ENCODE data around the gene TMEM132C. TPM values are rescaled to one million over a fixed set of nuclear protein-coding genes. Genes with fewer than 3 reads are reported as not detected.

Gene TMEM132C
- total RNA-seq, 2 experiments from 2014 or later: not detected

- H3K27ac Mint-ChIP-seq: no peak overlapping the region
- intact Hi-C loops (cut with micrococcal nuclease): no loop called here
- no peak for DNase-seq
- no peaks in the 10 kb centered on the region for H3K4me1 Mint-ChIP-seq (ENCODE audit: low read depth)
- no peaks in the 10 kb centered on the region for H3K36me3 Mint-ChIP-seq (ENCODE audit: low read depth)
- no peak overlapping the region for H3K4me3 Mint-ChIP-seq
- H3K27me3 Mint-ChIP-seq (ENCODE audit: low read depth): peaks cover 6% of the 10 kb centered on the region
- no peaks in the 10 kb centered on the region for H3K9me3 Mint-ChIP-seq
- CTCF ChIA-PET: no interaction called here
These were observed 31.2 kb downstream of the TMEM132C start for GRCh38 chr12:128298091-128298748.

- no peaks in the 10 kb centered on the region for H3K27me3 Mint-ChIP-seq (ENCODE audit: low read depth)
- intact Hi-C loops (cut with micrococcal nuclease): no loop called here
- no peak overlapping the region for H3K4me3 Mint-ChIP-seq
These were observed 38.4 kb downstream of the TMEM132C start for GRCh38 chr12:128305336-128305892.

GRCh38 chr12:128307791-128308190, 40.8 kb downstream of the TMEM132C start:
- no peak overlapping the region for H3K4me3 Mint-ChIP-seq

More at GRCh38 chr12:128305336-128305892, 38.4 kb downstream of the TMEM132C start:
- H3K36me3 Mint-ChIP-seq (ENCODE audit: low read depth): no peaks in the 10 kb centered on the region
- no peak for DNase-seq
- no peak overlapping the region for H3K27ac Mint-ChIP-seq
- H3K4me1 Mint-ChIP-seq (ENCODE audit: low read depth): no peaks in the 10 kb centered on the region
- CTCF ChIA-PET: no interaction called here
- H3K9me3 Mint-ChIP-seq: peaks cover 3% of the 10 kb centered on the region

GRCh38 chr12:128312661-128313060, 45.7 kb downstream of the TMEM132C start:
- Mint-ChIP-seq H3K4me1 (ENCODE audit: low read depth) (no peaks in the 10 kb centered on the region), H3K9me3 (peaks cover 6% of the 10 kb centered on the region), H3K4me3 (no peak overlapping the region), H3K27me3 (ENCODE audit: low read depth) (peaks cover 7% of the 10 kb centered on the region), H3K36me3 (ENCODE audit: low read depth) (no peaks in the 10 kb centered on the region), H3K27ac (no peak overlapping the region)
- CTCF ChIA-PET: no interaction called here
- no peak for DNase-seq
- intact Hi-C loops (cut with micrococcal nuclease): no loop called here

More at GRCh38 chr12:128307791-128308190, 40.8 kb downstream of the TMEM132C start:
- DNase-seq: no peak
- H3K4me1 Mint-ChIP-seq (ENCODE audit: low read depth): no peaks in the 10 kb centered on the region
- H3K27ac Mint-ChIP-seq: no peak overlapping the region
- peaks cover 6% of the 10 kb centered on the region for H3K9me3 Mint-ChIP-seq
- intact Hi-C loops (cut with micrococcal nuclease): no loop called here
- no peaks in the 10 kb centered on the region for H3K36me3 Mint-ChIP-seq (ENCODE audit: low read depth)
- H3K27me3 Mint-ChIP-seq (ENCODE audit: low read depth): no peaks in the 10 kb centered on the region
- CTCF ChIA-PET: no interaction called here

GRCh38 chr12:128313931-128314330, 47.0 kb downstream of the TMEM132C start:
- intact Hi-C loops (cut with micrococcal nuclease): no loop called here
- no peak for DNase-seq
- no peak overlapping the region for H3K27ac Mint-ChIP-seq
- H3K4me1 Mint-ChIP-seq (ENCODE audit: low read depth): no peaks in the 10 kb centered on the region
- no peak overlapping the region for H3K4me3 Mint-ChIP-seq
- peaks cover 7% of the 10 kb centered on the region for H3K27me3 Mint-ChIP-seq (ENCODE audit: low read depth)
- H3K36me3 Mint-ChIP-seq (ENCODE audit: low read depth): no peaks in the 10 kb centered on the region
- CTCF ChIA-PET: no interaction called here
- H3K9me3 Mint-ChIP-seq: peaks cover 3% of the 10 kb centered on the region

- intact Hi-C loops (cut with micrococcal nuclease): no loop called here
- no peak overlapping the region for H3K27ac Mint-ChIP-seq
- H3K27me3 Mint-ChIP-seq (ENCODE audit: low read depth): peaks cover 7% of the 10 kb centered on the region
- CTCF ChIA-PET: no interaction called here
- H3K36me3 Mint-ChIP-seq (ENCODE audit: low read depth): no peaks in the 10 kb centered on the region
- DNase-seq: no peak
- H3K4me1 Mint-ChIP-seq (ENCODE audit: low read depth): no peaks in the 10 kb centered on the region
- H3K9me3 Mint-ChIP-seq: peaks cover 3% of the 10 kb centered on the region
- H3K4me3 Mint-ChIP-seq: no peak overlapping the region
These were observed 47.6 kb downstream of the TMEM132C start for GRCh38 chr12:128314611-128315010.

- no peaks in the 10 kb centered on the region for H3K36me3 Mint-ChIP-seq (ENCODE audit: low read depth)
- peaks cover 7% of the 10 kb centered on the region for H3K27me3 Mint-ChIP-seq (ENCODE audit: low read depth)
- intact Hi-C loops (cut with micrococcal nuclease): no loop called here
- no peaks in the 10 kb centered on the region for H3K4me1 Mint-ChIP-seq (ENCODE audit: low read depth)
- CTCF ChIA-PET: no interaction called here
- no peak overlapping the region for H3K27ac Mint-ChIP-seq
- no peak for DNase-seq
- H3K9me3 Mint-ChIP-seq: peaks cover 3% of the 10 kb centered on the region
- no peak overlapping the region for H3K4me3 Mint-ChIP-seq
These were observed 49.1 kb downstream of the TMEM132C start for GRCh38 chr12:128316078-128316477.

- peaks cover 7% of the 10 kb centered on the region for H3K27me3 Mint-ChIP-seq (ENCODE audit: low read depth)
- CTCF ChIA-PET: no interaction called here
- H3K4me3 Mint-ChIP-seq: no peak overlapping the region
- no peaks in the 10 kb centered on the region for H3K4me1 Mint-ChIP-seq (ENCODE audit: low read depth)
- no peaks in the 10 kb centered on the region for H3K36me3 Mint-ChIP-seq (ENCODE audit: low read depth)
- H3K9me3 Mint-ChIP-seq: peaks cover 5% of the 10 kb centered on the region
- intact Hi-C loops (cut with micrococcal nuclease): no loop called here
- DNase-seq: no peak
- H3K27ac Mint-ChIP-seq: no peak overlapping the region
These were observed 50.1 kb downstream of the TMEM132C start for GRCh38 chr12:128316973-128317526.

- H3K4me1 Mint-ChIP-seq (ENCODE audit: low read depth): no peaks in the 10 kb centered on the region
- H3K27me3 Mint-ChIP-seq (ENCODE audit: low read depth): peaks cover 7% of the 10 kb centered on the region
- DNase-seq: no peak
- intact Hi-C loops (cut with micrococcal nuclease): no loop called here
- no peak overlapping the region for H3K27ac Mint-ChIP-seq
- no peak overlapping the region for H3K4me3 Mint-ChIP-seq
- CTCF ChIA-PET: no interaction called here
- H3K36me3 Mint-ChIP-seq (ENCODE audit: low read depth): no peaks in the 10 kb centered on the region
- peaks cover 5% of the 10 kb centered on the region for H3K9me3 Mint-ChIP-seq
These were observed 51.4 kb downstream of the TMEM132C start for GRCh38 chr12:128318341-128318740.

GRCh38 chr12:128318946-128319345, 52.0 kb downstream of the TMEM132C start:
- CTCF ChIA-PET: no interaction called here
- Mint-ChIP-seq H3K4me3 (no peak overlapping the region), H3K9me3 (peaks cover 8% of the 10 kb centered on the region), H3K4me1 (ENCODE audit: low read depth) (no peaks in the 10 kb centered on the region), H3K36me3 (ENCODE audit: low read depth) (no peaks in the 10 kb centered on the region), H3K27ac (no peak overlapping the region), H3K27me3 (ENCODE audit: low read depth) (peaks cover 7% of the 10 kb centered on the region)
- intact Hi-C loops (cut with micrococcal nuclease): no loop called here
- DNase-seq: no peak

GRCh38 chr12:128322341-128322740, 55.4 kb downstream of the TMEM132C start:
- Mint-ChIP-seq H3K9me3 (peaks cover 8% of the 10 kb centered on the region), H3K36me3 (ENCODE audit: low read depth) (no peaks in the 10 kb centered on the region), H3K27me3 (ENCODE audit: low read depth) (no peaks in the 10 kb centered on the region), H3K4me1 (ENCODE audit: low read depth) (no peaks in the 10 kb centered on the region), H3K27ac (no peak overlapping the region), H3K4me3 (no peak overlapping the region)
- intact Hi-C loops (cut with micrococcal nuclease): no loop called here
- CTCF ChIA-PET: no interaction called here
- no peak for DNase-seq

- no peak overlapping the region for H3K27ac Mint-ChIP-seq
These were observed 56.4 kb downstream of the TMEM132C start for GRCh38 chr12:128323145-128323920.

More at GRCh38 chr12:128323145-128323920, 56.4 kb downstream of the TMEM132C start:
- CTCF ChIA-PET: no interaction called here
- intact Hi-C loops (cut with micrococcal nuclease): no loop called here
- DNase-seq: no peak
- Mint-ChIP-seq H3K9me3 (peaks cover 12% of the 10 kb centered on the region), H3K36me3 (ENCODE audit: low read depth) (no peaks in the 10 kb centered on the region), H3K4me1 (ENCODE audit: low read depth) (no peaks in the 10 kb centered on the region), H3K4me3 (no peak overlapping the region), H3K27me3 (ENCODE audit: low read depth) (no peaks in the 10 kb centered on the region)
